GM21381 (cell line): ENCODE results near the gene MRPS12.
"Not testable (repeated sequence)": the region's sequence is repeated elsewhere in the genome, so short reads cannot be mapped to it uniquely, and the experiment has no call there.

Experiments
- ATAC-seq: cut with Tn5 transposase; IDR thresholded peaks from one replicate; pipeline ENCODE4 v1.9.1; 2021; ENCODE audit warnings: mild to moderate bottlenecking, moderate library complexity; ENCODE audit not compliant: unreplicated experiment

The MRPS12 gene

GRCh38 chr19:38930776-38931520 is at the start of gene MRPS12:
Gene MRPS12 (plus strand): TSS chr19:38930944. CDS start chr19:38931295, 351 bp downstream.
- ATAC-seq = peak; percentile 91

- no peak for ATAC-seq
Observed at GRCh38 chr19:38883286-38883685, 47.5 kb upstream of the MRPS12 start.

GRCh38 chr19:38884691-38885090 is 46.1 kb upstream of the MRPS12 start:
- not testable (repeated sequence) for ATAC-seq

- no peak for ATAC-seq
Observed at GRCh38 chr19:38888876-38889275, 41.9 kb upstream of the MRPS12 start.

- ATAC-seq = no peak
Observed at GRCh38 chr19:38889803-38890202, 40.9 kb upstream of the MRPS12 start.

GRCh38 chr19:38890686-38891085 is 40.1 kb upstream of the MRPS12 start:
- ATAC-seq = no peak

- no peak for ATAC-seq
Observed at GRCh38 chr19:38891771-38892170, 39.0 kb upstream of the MRPS12 start.

GRCh38 chr19:38892841-38893240 is 37.9 kb upstream of the MRPS12 start:
- no peak for ATAC-seq

- no peak for ATAC-seq
Observed at GRCh38 chr19:38893341-38893771, 37.4 kb upstream of the MRPS12 start.

GRCh38 chr19:38894968-38895367 is 35.8 kb upstream of the MRPS12 start:
- no peak for ATAC-seq

- ATAC-seq = peak; percentile 1
Observed at GRCh38 chr19:38898788-38899446, 31.8 kb upstream of the MRPS12 start.

- ATAC-seq = peak; percentile 89
Observed at GRCh38 chr19:38899447-38900201, 31.1 kb upstream of the MRPS12 start, which contains the start of the genes NFKBIB and SIRT2. Gene NFKBIB (plus strand): TSS chr19:38899969. CDS start chr19:38900033, 64 bp downstream. Gene SIRT2 (minus strand): TSS chr19:38899618. CDS start chr19:38899521, 97 bp downstream.

- no peak for ATAC-seq
Observed at GRCh38 chr19:38900202-38900629, 30.5 kb upstream of the MRPS12 start.

GRCh38 chr19:38900743-38901190 is 30.0 kb upstream of the MRPS12 start:
- ATAC-seq = no peak

- no peak for ATAC-seq
Observed at GRCh38 chr19:38901683-38902082, 29.1 kb upstream of the MRPS12 start.

- ATAC-seq = no peak
Observed at GRCh38 chr19:38904581-38905539, 25.9 kb upstream of the MRPS12 start.

- no peak for ATAC-seq
Observed at GRCh38 chr19:38905620-38906019, 25.1 kb upstream of the MRPS12 start.

GRCh38 chr19:38907227-38907626 is 23.5 kb upstream of the MRPS12 start:
- no peak for ATAC-seq

GRCh38 chr19:38907670-38908069 is 23.1 kb upstream of the MRPS12 start:
- ATAC-seq = no peak

GRCh38 chr19:38908911-38909310 is 21.8 kb upstream of the MRPS12 start:
- no peak for ATAC-seq
